ENCODE measurements around the gene CTPS1. TPM values are rescaled to one million over a fixed set of nuclear protein-coding genes. Genes with fewer than 3 reads are reported as not detected.

The CTPS1 gene
- polyA plus RNA-seq, 3 donors: 4.1 to 12.4 (median 6.6) TPM

- no peak overlapping the region for H3K27ac ChIP-seq (ENCODE audit: low read depth, low read length)
These were observed 21.3 kb upstream of the CTPS1 start for GRCh38 chr1:40958210-40958609.

- H3K27ac ChIP-seq (ENCODE audit: low read depth, low read length): no peak overlapping the region
These were observed 14.0 kb upstream of the CTPS1 start for GRCh38 chr1:40965531-40965930.

GRCh38 chr1:40966417-40966816 lies 13.1 kb upstream of the CTPS1 start:
- 69 to 93% (median 69%) methylated on average over 4 of the region's 4 CpGs for WGBS, 3 donors
- H3K27ac ChIP-seq (ENCODE audit: low read depth, low read length): no peak overlapping the region

More at GRCh38 chr1:40965531-40965930, 14.0 kb upstream of the CTPS1 start:
- 59 to 79% (median 63%) methylated on average over 10 of the region's 10 CpGs for WGBS, 3 donors

GRCh38 chr1:40969445-40969844 lies 10.1 kb upstream of the CTPS1 start:
- 86 to 97% (median 92%) methylated on average over 6 of the region's 6 CpGs for WGBS, 3 donors
- no peak overlapping the region for H3K27ac ChIP-seq (ENCODE audit: low read depth, low read length)

GRCh38 chr1:40971966-40972365 lies 7.5 kb upstream of the CTPS1 start:
- 68 to 75% (median 71%) methylated on average over 1 of the region's 1 CpG for WGBS, 3 donors
- no peak overlapping the region for H3K27ac ChIP-seq (ENCODE audit: low read depth, low read length)

- no peak overlapping the region for H3K27ac ChIP-seq (ENCODE audit: low read depth, low read length)
- 41 to 58% (median 49%) methylated on average over 2 of the region's 2 CpGs for WGBS, 3 donors
These were observed 5.6 kb upstream of the CTPS1 start for GRCh38 chr1:40973912-40974311.

- WGBS, 3 donors: 81 to 84% (median 82%) methylated on average over 9 of the region's 9 CpGs
- H3K27ac ChIP-seq (ENCODE audit: low read depth, low read length): no peak overlapping the region
These were observed 4.6 kb upstream of the CTPS1 start for GRCh38 chr1:40974945-40975344.

GRCh38 chr1:40976952-40977690 lies 2.4 kb upstream of the CTPS1 start:
- 77 to 89% (median 82%) methylated on average over 5 of the region's 5 CpGs for WGBS, 3 donors
- H3K27ac ChIP-seq (ENCODE audit: low read depth, low read length): no peak overlapping the region

GRCh38 chr1:40977716-40978115 lies 1.8 kb upstream of the CTPS1 start:
- 92 to 100% (median 100%) methylated on average over 1 of the region's 1 CpG for WGBS, 3 donors
- H3K27ac ChIP-seq (ENCODE audit: low read depth, low read length): no peak overlapping the region

GRCh38 chr1:40978886-40979240 lies 633 bp upstream of the CTPS1 start:
- no peak overlapping the region for H3K27ac ChIP-seq (ENCODE audit: low read depth, low read length)
- WGBS, 3 donors: 35 to 37% (median 35%) methylated on average over 17 of the region's 17 CpGs

GRCh38 chr1:40980068-40980452 lies 564 bp downstream of the CTPS1 start:
- H3K27ac ChIP-seq (ENCODE audit: low read depth, low read length): no peak overlapping the region
- 1 to 2% (median 1%) methylated on average over 42 to 50 of the region's 50 CpGs for WGBS, 3 donors

GRCh38 chr1:40980453-40981121 lies 1.1 kb downstream of the CTPS1 start:
- WGBS, 3 donors: 30 to 36% (median 32%) methylated on average over 27 of the region's 27 CpGs
- H3K27ac ChIP-seq (ENCODE audit: low read depth, low read length): no peak overlapping the region

GRCh38 chr1:40981691-40982448 lies 2.4 kb downstream of the CTPS1 start:
- WGBS, 3 donors: 63 to 77% (median 64%) methylated on average over 14 of the region's 14 CpGs
- no peak overlapping the region for H3K27ac ChIP-seq (ENCODE audit: low read depth, low read length)

GRCh38 chr1:40982721-40983120 lies 3.2 kb downstream of the CTPS1 start:
- 59 to 79% (median 73%) methylated on average over 1 of the region's 1 CpG for WGBS, 3 donors
- no peak overlapping the region for H3K27ac ChIP-seq (ENCODE audit: low read depth, low read length)

GRCh38 chr1:40983286-40983685 lies 3.8 kb downstream of the CTPS1 start:
- WGBS, 3 donors: 82 to 100% (median 84%) methylated on average over 1 of the region's 1 CpG
- no peak overlapping the region for H3K27ac ChIP-seq (ENCODE audit: low read depth, low read length)

GRCh38 chr1:40984066-40984465 lies 4.6 kb downstream of the CTPS1 start:
- 90 to 93% (median 92%) methylated on average over 2 of the region's 2 CpGs for WGBS, 3 donors
- no peak overlapping the region for H3K27ac ChIP-seq (ENCODE audit: low read depth, low read length)

GRCh38 chr1:40984531-40984930 lies 5.0 kb downstream of the CTPS1 start:
- 90 to 98% (median 97%) methylated on average over 4 of the region's 4 CpGs for WGBS, 3 donors
- no peak overlapping the region for H3K27ac ChIP-seq (ENCODE audit: low read depth, low read length)

GRCh38 chr1:40985161-40985560 lies 5.7 kb downstream of the CTPS1 start:
- H3K27ac ChIP-seq (ENCODE audit: low read depth, low read length): no peak overlapping the region
- WGBS, 3 donors: 83 to 84% (median 84%) methylated on average over 5 of the region's 5 CpGs

- no peak overlapping the region for H3K27ac ChIP-seq (ENCODE audit: low read depth, low read length)
- WGBS, 3 donors: 83 to 94% (median 93%) methylated on average over 3 of the region's 3 CpGs
These were observed 6.4 kb downstream of the CTPS1 start for GRCh38 chr1:40985875-40986274.
